Measurements from ENCODE around the gene EYA3.

GRCh38 chr1:28078680-28079626 is 9.5 kb downstream of the EYA3 start:
- TF ChIP-seq CTCF (IDR thresholded peaks at IDR 0.05) (no peak), POLR2A (IDR thresholded peaks at IDR 0.05) (no peak)
